Fibroblast of skin of right quadriceps (primary cell): ENCODE results near the gene KXD1.

ENCODE experiments used
- DNase-seq: peaks from one replicate; pipeline ENCODE4 v3.0.0-alpha.2; 2013

The KXD1 gene

DNA sequence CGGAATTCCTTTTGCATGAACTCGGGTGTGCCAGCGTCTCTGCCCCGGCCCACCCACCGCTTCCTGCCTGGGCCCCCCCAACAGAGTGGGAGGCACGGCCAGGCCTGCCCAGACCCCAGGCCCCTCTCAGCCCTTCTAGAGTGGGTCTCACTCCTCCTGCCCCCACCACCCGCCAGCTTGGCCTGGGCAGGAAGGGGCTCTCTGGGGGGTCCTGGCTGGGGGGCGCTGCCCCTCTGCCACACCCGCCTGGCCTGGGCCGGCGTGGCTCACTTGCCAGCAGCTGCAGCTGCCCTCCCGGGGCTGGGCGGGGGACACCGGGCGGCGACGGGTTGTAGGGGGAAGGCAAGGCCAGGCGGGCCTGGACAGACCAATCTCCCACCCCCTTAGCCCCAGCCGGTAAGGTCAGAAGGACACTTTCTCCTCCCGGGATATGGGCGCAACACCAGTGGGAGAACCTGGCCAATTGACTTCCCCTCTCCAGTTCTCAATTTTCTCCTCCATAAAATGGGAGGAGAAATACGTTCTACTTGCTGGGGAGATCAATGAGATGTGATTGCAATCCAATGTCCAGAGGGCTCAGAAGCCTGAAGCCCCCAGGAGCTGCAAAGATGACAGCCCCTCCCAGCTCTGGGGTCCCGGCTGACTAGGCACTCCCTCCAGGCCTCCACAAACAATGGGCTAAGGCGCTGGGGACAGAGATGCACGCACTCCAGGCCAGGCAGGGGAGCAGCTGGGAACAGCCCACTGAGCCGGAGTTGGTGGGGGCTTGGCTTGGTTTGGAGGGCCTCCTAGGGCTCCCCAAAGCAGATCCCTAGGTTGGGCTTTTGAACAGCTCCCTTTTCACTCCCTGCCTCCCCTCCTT is 46.5 kb downstream of the KXD1 start:
- no peak for DNase-seq

DNA sequence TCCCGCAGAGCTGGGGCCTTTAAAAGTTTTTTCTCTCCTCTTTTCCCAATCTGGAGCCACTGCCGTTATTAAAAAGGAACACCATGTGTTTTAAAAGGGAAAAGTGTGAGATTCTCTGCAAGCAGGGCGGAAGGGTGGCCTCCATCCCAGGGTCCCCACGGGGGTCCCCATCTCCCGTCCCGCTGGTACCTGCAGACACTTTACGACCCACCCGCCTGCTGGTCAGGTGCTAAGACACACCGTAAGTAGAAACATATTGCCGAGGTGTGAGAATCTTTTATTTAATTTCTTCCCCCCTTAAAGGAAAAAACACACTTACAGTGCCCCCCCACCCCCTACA is 47.1 kb downstream of the KXD1 start:
- no peak for DNase-seq

DNA sequence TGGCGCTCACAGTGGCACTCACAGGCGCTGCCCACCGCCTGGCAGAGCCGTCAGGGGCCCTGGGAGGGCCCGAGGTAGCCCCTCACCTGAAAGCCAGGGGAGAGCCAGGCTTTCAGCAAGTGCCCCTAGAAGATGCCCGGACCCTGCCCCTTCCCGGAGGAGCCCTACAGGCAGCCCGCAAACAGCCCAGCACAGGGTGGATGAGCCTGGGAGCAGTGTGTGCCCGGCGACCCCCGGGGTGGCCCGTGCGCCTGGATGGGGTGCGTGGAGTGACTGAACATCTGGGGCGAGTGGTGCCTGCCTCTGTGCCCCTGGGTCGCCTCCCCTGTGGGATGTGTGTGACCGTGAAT is 47.5 kb downstream of the KXD1 start:
- no peak for DNase-seq

DNA sequence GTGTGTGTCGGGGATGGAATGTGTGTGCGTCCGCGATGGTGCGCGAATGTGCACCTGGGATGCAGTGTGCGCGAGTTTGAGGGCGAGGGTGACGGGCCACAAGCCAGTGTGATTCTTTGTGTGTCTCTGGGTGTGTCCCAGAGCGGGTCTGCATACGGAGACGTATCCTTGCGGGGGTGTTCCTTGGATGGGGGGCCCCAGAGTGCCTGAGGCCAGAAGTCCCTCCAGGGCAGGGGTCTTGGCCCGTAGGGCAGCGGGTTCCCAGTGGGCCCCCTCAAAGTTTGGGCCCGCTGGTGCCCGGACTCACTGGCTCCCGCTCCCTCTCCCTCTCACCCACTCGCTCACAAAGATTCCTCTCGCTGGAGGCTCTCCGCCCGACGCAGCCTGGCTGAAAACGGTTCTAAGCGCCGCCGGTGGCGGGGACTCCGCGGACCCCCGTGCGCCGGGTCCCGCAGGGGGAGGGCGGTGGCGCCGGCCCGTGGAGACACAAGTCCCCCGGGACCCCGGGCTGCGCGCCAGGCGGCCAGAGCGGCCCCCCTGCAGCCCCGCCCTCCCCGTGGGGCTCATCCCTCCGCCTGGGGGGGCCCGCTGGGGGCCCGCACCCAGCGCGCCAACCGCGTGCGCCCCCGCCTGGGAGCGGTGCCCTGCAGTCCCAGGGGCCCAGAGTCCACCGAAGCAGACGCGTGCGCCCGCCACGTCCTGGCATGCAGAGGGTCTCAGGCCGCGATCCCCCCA is 48.0 kb downstream of the KXD1 start:
- no peak for DNase-seq

DNA sequence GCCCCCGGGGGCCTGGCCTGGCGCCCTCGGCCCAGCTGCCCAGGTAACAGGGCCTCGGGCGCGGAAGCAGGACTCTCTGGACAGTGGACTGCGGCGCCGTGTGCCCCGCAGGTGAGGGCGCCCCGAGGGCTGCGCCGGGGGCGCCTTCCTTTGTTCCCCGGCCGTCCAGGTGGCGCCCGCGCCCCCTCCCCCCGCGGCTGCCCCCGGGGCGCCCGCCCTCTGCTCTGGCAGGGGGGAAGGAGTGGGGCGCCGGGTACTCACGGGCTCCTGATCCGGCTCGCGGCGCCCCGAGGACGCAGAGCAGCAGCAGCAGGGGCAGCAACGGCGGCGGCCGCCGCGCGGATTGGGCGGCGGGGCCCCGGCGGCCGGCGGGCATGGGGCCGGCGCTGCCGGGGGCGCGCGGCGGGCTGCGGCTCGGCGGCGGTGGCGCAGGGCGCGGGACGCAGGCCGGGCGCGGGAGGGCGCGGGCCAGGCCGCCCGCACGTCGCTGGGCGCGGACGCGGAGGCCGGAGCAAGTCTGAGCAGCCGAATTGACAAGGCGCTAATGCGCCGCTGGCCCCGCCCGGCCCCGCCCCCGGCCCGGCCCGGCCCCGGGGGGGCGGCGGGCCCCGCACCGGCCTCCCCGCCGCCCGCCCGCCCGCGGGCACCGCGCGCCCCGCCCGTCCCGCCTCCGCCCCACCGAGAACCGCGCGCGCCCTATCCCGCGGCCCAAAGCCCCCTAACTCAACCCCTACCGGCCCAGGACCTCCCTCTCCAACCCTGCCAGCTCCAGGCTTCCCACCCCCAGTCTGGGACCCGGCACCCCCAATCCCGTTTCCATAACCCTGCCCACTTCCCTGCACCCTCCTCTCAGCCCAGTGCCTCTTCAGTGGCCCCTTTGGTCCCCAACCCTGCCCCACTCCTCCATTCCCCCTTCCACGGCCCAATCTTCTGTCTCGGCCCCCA is 48.9 kb downstream of the KXD1 start, which contains the start of gene CRLF1:
Gene CRLF1, minus strand, starts transcription at position 519 of the 945 bp plus-strand sequence. Its CDS starts 143 bp downstream, at position 376.
- DNase-seq: no peak

DNA sequence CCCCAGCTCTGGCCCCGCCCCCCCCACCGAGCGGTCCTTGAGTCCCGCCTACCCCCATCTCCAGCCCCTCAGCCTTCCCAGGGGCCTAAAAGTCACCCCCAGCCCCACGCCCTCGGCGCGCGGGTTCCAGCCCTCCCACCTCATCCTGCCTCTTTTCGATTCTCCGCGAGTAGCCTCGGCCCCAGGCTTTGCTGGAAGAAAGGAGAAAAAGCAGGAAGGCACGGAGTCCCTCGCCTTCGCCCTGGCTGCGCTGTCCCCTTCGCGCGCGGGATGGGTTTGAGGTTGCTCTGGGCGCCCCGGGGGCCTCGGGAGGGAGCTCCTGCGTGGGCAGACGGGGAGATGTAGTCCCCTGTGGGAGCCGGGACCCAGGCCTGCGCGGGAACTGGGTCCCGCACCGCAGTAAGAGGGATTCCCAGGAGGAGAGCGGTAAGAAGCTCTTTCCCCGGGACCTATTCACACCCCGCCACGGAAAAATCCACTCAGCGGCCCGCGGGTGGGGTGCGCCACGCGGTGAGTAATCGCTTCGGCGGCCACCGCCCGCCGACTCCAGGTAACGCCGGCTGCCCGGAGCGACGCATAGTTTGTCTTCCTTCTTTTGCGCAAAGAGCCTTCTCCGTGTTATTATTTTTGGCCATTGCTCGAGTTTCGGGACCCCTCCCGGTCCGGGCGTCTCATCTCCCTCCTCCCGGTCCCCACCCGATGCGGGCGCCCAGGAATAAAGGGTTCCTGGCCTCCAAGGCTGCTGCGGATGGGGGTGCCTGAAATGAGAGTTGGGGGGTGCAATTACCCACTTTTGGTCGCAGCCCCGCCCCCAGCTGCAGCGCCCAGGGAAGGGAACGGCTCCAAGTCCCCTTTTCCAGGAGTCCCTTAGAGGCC is 49.8 kb downstream of the KXD1 start:
- no peak for DNase-seq

DNA sequence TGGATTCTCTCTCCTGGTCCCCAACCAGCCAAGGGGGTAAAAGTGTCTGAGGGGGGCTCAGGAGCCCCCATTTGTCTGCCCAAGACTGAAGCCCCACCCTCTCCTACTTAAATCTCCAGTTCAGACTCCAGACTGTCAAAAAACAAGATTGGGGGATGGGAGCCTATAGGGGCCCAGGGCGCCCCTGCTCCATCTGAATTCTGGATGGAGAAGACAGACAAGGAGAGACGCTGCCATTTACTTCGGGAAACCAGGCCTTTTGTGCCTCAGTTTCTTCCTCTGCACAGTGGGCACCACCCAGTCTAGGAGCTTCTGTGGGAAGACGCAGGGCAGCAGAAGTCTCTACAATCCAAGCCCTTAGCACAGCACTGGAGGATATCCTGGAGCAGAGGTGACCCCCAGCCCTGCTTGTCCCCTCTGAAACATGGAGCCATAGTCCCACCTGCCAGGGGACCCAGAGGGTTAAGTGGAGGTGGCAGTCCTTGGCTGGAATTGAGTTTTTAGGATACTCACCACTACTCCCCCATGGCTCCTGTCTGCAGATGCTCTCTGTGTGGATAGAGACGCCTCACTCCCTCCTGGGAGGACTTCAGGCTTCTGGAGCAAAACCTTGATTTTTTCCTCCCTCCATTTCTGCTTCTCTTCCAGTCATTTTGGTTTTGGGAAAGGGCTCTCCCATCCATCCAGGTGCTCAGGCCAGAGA is 50.6 kb downstream of the KXD1 start:
- DNase-seq: no peak

DNA sequence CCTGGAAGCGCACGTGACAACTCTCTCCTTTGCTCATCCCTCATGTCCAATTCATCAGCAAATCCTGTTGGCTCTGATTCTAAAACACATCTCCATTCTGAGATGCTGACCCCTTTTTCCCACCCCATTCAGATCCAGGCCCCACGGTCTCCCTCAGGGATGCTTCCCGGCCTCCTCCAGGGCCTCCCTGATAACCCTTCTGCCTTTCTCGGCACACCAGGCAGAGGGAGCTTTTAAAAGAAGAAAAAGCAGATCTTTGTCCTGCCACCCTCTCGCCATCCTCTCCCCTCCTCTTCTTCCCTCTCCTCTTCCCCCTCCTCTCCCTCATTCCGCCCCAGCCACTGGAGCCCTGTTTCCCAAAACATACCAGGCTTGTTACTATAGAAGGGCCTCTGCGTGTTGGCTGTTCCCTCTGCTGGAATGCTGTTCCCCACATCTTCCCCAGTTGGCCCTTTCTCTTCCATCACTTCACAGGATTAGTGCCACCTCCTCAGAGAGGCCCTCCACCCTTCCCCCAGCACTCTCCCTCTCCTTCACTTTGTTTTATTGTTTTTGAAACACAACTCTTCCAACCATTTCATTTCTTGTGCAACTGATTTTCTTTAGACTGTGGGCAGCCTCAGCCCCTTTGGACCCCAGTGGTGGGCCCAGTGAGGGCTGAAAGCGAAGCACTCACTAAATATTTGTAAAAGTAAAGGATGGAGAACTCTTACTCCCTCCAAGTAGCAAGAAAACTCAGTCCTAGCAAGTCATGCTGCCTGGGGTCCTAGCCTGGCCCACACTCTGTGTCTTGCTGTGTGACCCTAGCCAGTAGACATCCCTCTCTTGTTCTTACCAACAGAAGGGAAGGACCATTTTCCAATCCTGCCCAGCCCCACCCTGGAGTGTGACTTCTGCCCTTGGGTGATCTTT is 51.4 kb downstream of the KXD1 start:
- DNase-seq: no peak

DNA sequence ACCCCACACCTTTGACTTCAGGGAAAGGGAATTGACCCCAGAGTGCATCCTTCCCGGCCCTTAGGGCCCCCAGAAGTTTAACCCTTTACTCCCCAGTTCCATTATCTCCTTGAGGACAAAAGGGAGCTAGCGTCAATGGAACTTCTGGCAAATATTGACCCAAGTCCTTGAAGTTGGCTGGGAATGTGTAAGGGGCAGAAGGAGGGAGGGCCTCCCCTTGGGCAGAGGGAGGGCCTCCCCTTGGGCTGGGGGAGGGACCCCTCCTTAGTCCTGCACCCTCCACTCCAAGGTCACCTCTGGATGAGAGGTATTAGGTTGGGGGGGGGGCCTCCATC is 52.0 kb downstream of the KXD1 start:
- DNase-seq: no peak

DNA sequence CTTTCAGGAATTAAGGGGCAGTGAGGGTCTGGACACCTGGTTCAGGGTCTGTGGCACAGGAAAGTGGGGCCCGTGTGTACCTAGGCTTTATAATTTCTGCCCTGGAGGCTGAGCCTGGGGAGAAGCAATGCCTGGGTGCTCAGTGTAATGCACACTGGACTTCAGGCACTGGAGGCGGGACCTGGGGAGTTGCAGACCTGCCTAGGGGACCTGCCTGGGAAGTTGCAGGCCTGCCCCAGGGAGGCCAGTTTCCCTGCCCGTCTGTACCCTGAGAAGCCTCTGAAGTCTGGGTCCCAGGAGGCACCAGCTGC is 52.5 kb downstream of the KXD1 start:
- DNase-seq: no peak

DNA sequence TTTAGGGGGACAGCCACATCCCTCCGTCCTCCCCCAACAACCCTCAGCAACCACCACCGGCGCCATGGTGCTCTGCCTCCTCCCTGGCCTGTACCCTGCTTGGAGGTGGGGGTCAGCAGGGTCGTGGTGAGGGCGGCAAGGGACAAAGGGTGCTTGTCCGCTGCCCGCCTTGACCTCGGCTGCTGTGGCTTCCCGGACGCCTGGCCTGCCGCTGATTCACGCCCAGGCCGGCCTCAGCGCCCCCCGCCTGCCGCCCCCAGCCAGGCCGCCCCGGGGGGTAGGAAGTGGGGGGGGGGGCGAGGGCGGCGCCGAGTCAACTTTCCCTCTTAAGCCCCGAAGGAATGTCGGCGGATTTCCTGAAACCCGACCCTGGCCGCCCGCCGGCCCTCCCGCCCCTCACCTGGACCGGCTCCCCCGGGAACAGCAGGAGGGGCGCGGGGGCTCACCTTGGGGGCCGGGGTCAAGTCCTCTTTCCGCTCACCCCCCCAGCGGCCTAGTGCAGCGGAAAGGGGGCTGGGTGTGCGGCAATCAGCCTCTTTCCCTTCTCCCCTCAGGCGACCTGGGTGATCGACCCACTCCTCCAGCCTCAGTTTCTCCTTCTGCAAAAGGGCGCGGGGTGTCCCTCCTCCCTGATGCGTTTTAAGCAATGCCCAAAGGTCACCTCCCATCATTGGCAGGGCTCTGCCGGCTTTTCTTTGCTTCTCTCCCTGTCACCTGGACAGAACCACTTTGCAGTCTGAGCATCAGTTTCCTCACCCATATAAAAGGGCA is 53.1 kb downstream of the KXD1 start:
- DNase-seq: no peak

DNA sequence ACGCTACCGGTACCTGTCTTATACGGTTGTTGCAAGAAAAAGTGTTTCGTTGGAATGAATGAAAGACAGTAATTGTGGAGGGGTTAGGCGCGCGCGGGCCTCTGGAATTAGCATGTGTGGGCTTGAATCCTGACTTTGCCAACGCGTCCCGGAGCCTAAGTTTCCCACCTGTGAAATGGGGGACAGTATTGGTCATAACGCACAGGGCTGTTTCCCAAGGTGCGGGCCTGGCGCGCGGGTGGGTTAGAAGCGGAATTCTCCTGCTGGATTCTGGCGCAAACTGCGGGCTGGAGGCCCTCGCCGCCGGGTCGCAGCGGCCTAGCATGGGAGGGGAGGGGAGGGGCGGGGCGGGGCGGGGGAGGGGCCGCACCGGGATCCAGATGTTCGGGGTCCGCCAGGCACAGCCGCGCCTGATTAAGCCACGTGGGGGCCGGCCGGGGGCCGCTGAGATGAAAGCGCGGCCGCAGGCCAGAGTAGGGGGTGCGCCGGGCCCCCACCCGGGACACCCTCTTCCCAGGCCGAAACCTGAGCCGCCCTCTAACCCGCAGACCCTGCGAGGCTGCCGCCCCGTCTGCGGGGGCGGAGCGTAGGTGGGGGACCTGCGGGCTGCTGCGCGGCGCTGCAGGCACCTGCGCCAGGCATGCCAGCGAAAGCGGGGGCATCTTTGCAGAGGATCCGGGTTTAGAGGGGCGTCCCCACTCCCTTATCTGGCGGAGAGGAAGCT is 53.8 kb downstream of the KXD1 start:
- no peak for DNase-seq

DNA sequence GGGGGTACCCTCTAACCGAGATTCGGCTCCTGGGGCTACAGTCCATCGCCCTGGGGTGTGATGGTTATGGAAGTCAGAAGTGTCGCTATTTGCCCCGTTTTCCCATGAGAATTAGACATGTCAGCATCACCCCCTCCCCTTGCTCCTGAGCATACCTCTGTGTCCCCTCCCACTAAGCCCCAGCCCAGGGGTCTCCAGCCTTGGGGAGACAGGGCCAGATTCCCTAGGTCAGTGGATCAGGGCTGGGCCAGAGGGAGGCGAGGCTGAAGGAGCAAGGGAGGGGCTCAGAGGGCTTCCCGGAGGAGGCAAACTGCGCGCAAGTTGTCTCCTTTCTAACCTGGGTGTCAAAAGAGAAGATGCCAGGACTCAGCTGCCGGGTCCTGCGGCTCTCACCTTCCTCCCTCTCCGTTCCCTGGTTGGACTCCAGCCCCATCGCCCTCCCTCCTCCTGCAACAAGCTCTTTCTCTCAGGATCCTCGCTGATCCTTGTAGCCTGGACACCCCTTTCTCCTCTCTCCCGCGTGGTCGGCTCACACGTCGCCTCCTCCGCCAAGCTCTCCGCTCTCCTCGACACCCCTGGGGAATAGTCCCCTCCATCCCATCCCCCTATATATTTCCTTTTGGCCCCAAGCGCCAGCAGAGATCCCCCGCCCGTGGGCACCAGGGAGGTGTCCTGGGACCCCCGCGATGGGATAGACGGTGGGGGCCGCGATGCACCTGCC is 54.5 kb downstream of the KXD1 start:
- no peak for DNase-seq

DNA sequence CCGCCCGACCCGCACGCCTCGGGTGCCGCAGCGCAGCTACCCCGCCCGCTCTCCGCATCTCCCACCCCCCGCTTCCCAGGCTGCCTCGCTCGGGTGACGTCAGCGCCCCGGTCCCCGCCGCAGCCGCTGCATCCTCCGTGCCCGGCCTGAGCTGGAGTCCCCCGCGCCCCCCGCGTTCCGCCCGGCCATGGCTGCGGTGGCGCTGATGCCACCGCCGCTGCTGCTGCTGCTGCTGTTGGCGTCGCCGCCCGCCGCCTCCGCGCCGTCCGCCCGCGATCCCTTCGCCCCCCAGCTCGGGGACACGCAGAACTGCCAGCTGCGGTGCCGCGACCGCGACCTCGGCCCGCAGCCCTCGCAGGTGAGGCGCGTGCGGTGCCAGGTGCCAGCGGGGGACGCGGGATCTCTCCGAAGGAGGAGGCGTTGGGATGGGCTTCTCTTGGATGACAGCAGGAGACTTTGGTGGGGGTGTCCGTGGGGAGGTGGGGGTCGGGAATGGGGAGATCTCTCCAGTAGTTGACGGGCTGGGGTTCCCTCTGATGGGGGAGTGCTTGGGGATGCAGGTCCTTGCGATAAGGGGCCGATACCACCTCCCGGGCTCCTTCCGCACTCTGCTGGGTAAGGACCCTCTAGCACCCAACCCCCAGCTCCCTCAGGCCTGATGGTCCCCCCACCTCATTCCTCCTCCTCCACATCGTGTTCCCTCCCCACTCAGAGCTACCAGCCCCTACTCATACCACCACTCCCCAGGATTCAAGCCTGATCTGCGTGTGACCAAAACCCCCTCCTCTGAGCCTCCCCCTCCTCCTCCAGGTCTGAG is 55.3 kb downstream of the KXD1 start, which contains the start of gene TMEM59L:
Gene TMEM59L, plus strand, starts transcription at position 99 of the 817 bp plus-strand sequence. Its CDS starts 89 bp downstream, at position 188.
- no peak for DNase-seq

DNA sequence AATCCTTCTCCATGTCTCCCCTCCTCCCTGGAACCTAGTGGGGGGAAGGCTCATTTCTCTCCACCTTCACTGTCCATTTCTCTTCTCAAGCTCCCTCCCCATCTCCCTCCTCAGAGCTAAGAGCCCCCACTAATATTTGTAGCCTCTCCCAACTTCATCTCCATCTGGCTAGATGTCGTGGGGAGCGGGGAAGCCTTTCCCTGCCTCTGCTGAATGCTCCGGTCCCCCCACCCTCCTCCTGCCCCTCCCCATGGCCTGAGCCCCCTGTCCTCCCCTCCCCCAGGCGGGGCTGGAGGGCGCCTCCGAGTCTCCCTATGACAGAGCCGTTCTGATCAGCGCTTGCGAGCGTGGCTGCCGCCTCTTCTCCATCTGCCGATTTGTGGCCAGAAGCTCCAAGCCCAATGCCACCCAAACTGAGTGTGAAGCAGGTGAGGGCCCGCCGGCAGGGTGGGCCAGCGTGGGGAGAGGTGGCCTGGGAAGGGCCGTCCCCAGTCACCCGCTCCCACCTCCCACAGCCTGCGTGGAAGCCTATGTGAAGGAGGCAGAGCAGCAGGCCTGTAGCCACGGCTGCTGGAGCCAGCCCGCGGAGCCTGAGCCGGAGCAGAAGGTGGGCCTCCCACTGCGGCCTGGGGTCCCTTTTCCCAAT is 56.0 kb downstream of the KXD1 start:
- no peak for DNase-seq

DNA sequence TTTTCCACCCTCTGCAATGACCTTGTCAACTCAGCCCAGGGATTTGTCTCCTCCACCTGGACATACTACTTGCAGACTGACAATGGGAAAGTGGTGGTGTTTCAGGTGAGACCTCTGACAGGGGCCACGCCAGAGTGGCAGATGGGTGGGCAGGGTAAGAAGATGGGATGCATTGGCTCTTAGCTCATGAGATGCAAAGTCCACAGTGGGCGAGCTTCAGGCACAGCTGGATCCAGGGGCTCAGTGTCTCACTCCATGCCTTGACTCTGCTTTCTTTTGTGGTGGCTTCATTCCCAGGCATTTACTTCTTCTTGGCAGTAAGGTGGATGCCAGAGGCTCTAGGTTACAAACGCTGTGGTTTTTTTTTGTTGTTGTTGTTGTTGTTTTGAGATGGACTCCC is 58.4 kb downstream of the KXD1 start:
- DNase-seq: no peak

DNA sequence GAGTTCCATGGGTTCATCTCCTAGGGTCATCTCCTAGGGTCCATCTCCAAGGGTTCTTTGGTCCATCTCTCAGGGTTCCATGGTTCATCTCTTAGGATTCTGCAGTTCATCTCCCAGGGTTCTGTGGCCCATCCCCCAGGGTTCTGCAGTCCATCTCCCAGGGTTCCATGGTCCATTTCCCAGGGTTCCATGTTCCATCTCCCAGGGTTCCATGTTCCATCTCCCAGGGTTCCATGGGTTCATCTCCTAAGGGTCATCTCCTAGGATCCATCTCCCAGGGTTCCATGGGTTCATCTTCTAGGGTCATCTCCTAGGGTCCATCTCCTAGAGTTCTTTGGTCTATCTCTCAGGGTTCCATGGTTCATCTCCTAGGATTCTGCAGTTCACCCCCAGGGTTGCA is 59.9 kb downstream of the KXD1 start:
- DNase-seq: no peak
